SK-N-SH treated with all-trans-retinoic acid at 6 μM for 48 hours (cell line): ENCODE measurements around the gene INPP5J.

Experiments used
- ATAC-seq: fragments of 200-7000 bp; cut with Tn5 transposase; 3 replicates; pipeline ENCODE4 v1.9.1; 2020; ENCODE audit warnings: mild to moderate bottlenecking, moderate library complexity
- ARNTL ChIP-seq: fragments of 450-650 bp; formaldehyde crosslinking; IDR thresholded peaks from 2 replicates; pipeline ENCODE4 v1.5.0; 2020; ENCODE audit warnings: low read depth, mild to moderate bottlenecking, moderate library complexity, borderline replicate concordance
- BACH2 ChIP-seq: fragments of 250-450 bp; sonication (Bioruptor Pico); IDR thresholded peaks from 2 replicates; pipeline ENCODE4 v1.9.0; 2021; ENCODE audit warnings: mild to moderate bottlenecking, borderline replicate concordance
- CREB5 ChIP-seq: fragments of 250-450 bp; sonication (Bioruptor Pico); IDR thresholded peaks from 2 replicates; pipeline ENCODE4 v1.5.1; 2020; ENCODE audit warnings: low read depth, mild to moderate bottlenecking, moderate library complexity
- CSDC2 ChIP-seq: fragments of 250-450 bp; sonication (Bioruptor Pico); IDR thresholded peaks from 2 replicates; pipeline ENCODE4 v1.5.0; 2020; ENCODE audit warnings: mild to moderate bottlenecking, moderate library complexity
- CSRNP3 ChIP-seq: fragments of 250-450 bp; sonication (Bioruptor Pico); IDR thresholded peaks from 2 replicates; pipeline ENCODE4 v1.5.1; 2021; ENCODE audit warnings: mild to moderate bottlenecking, moderate library complexity
- ESRRG ChIP-seq: fragments of 250-450 bp; sonication (Bioruptor Pico); IDR thresholded peaks from 2 replicates; pipeline ENCODE4 v1.6.1; 2021; ENCODE audit warnings: mild to moderate bottlenecking
- GLIS3 ChIP-seq: fragments of 250-450 bp; sonication (Bioruptor Pico); IDR thresholded peaks from 2 replicates; pipeline ENCODE4 v1.5.0; 2020; ENCODE audit warnings: mild to moderate bottlenecking, moderate library complexity
- ISL1 ChIP-seq: fragments of 250-450 bp; sonication (Bioruptor Pico); IDR thresholded peaks from 2 replicates; pipeline ENCODE4 v2.1.2; 2022; ENCODE audit warnings: mild to moderate bottlenecking, moderate library complexity
- PATZ1 ChIP-seq: fragments of 250-450 bp; sonication (Bioruptor Pico); IDR thresholded peaks from 2 replicates; pipeline ENCODE4 v1.8.0; 2020; ENCODE audit warnings: mild to moderate bottlenecking, moderate library complexity, borderline replicate concordance
- POU6F1 ChIP-seq: fragments of 250-450 bp; sonication (Bioruptor Pico); IDR thresholded peaks from 2 replicates; pipeline ENCODE4 v1.8.0; 2021; ENCODE audit warnings: low read depth, mild to moderate bottlenecking, moderate library complexity, borderline replicate concordance
- PPARA ChIP-seq: fragments of 250-450 bp; sonication (Bioruptor Pico); IDR thresholded peaks from 2 replicates; pipeline ENCODE4 v1.5.0; 2020; ENCODE audit warnings: mild to moderate bottlenecking, borderline replicate concordance
- RARB ChIP-seq: fragments of 250-450 bp; sonication (Bioruptor Pico); IDR thresholded peaks from 2 replicates; pipeline ENCODE4 v1.8.0; 2021; ENCODE audit warnings: mild to moderate bottlenecking, moderate library complexity
- SNAI2 ChIP-seq: fragments of 250-450 bp; sonication (Bioruptor Pico); IDR thresholded peaks from 2 replicates; pipeline ENCODE4 v1.5.0; 2020; ENCODE audit warnings: mild to moderate bottlenecking, moderate library complexity
- TCF4 ChIP-seq: fragments of 250-450 bp; sonication (Bioruptor Pico); IDR thresholded peaks from 2 replicates; pipeline ENCODE4 v1.8.0; 2021; ENCODE audit warnings: mild to moderate bottlenecking, moderate library complexity, borderline replicate concordance
- TOX ChIP-seq: fragments of 250-450 bp; sonication (Bioruptor Pico); IDR thresholded peaks from 2 replicates; pipeline ENCODE4 v1.8.0; 2021; ENCODE audit warnings: mild to moderate bottlenecking, moderate library complexity, borderline replicate concordance
- TSHZ2 ChIP-seq: fragments of 250-450 bp; sonication (Bioruptor Pico); IDR thresholded peaks from 2 replicates; pipeline ENCODE4 v1.5.0; 2020; ENCODE audit warnings: mild to moderate bottlenecking, moderate library complexity
- ZC3H10 ChIP-seq: fragments of 250-450 bp; sonication (Bioruptor Pico); IDR thresholded peaks from 2 replicates; pipeline ENCODE4 v1.5.1; 2021; ENCODE audit warnings: mild to moderate bottlenecking, moderate library complexity
- ZFP30 ChIP-seq: fragments of 450-650 bp; formaldehyde crosslinking; IDR thresholded peaks from 2 replicates; pipeline ENCODE4 v1.5.0; 2022; ENCODE audit warnings: mild to moderate bottlenecking, moderate library complexity
- ZNF565 ChIP-seq: fragments of 450-650 bp; formaldehyde crosslinking; conservative IDR thresholded peaks from 2 replicates; pipeline ENCODE4 v1.5.0; 2020; ENCODE audit warnings: low read depth, mild to moderate bottlenecking, moderate library complexity
- ZNF70 ChIP-seq: fragments of 450-650 bp; formaldehyde crosslinking; IDR thresholded peaks from 2 replicates; pipeline ENCODE4 v1.5.0; 2020; ENCODE audit warnings: mild to moderate bottlenecking, moderate library complexity

Gene INPP5J

GRCh38 chr22:31134688-31135087 is 11.9 kb downstream of the INPP5J start:
- TF ChIP-seq SNAI2 (no peak), ARNTL (CRISPR knock-in tag) (no peak), ESRRG (CRISPR knock-in tag) (no peak), ISL1 (CRISPR knock-in tag) (no peak), POU6F1 (CRISPR knock-in tag) (no peak), GLIS3 (no peak), ZFP30 (CRISPR knock-in tag) (no peak), CREB5 (CRISPR knock-in tag) (no peak), ZNF565 (CRISPR knock-in tag) (no peak), BACH2 (CRISPR knock-in tag) (no peak), CSRNP3 (CRISPR knock-in tag) (no peak), TCF4 (no peak), PPARA (CRISPR knock-in tag) (no peak), TSHZ2 (CRISPR knock-in tag) (no peak), PATZ1 (no peak), TOX (CRISPR knock-in tag) (no peak), ZNF70 (CRISPR knock-in tag) (no peak), CSDC2 (CRISPR knock-in tag) (no peak), ZC3H10 (CRISPR knock-in tag) (no peak), RARB (no peak)
- no peak for ATAC-seq

GRCh38 chr22:31135706-31136105 is 12.9 kb downstream of the INPP5J start:
- TF ChIP-seq PATZ1 (no peak), ZFP30 (CRISPR knock-in tag) (no peak), CSDC2 (CRISPR knock-in tag) (no peak), RARB (no peak), ARNTL (CRISPR knock-in tag) (no peak), ZC3H10 (CRISPR knock-in tag) (no peak), TSHZ2 (CRISPR knock-in tag) (no peak)
- ATAC-seq, result no peak
